Activated naive CD8-positive, alpha-beta T cell treated with anti-CD3 and anti-CD28 coated beads, Interleukin-2, amount 50 U/mL, for 24 hours (primary cell): ENCODE results near the gene CHRNA4.
"Not testable (repeated sequence)": the region's sequence is repeated elsewhere in the genome, so short reads cannot be mapped to it uniquely, and the experiment has no call there.

Experiments used
- ATAC-seq: fragments of 150-1000 bp; cut with Tn5 transposase; one replicate; pipeline ENCODE4 v1.10.0; 2021
- DNase-seq: peaks from one replicate; pipeline ENCODE4 v3.0.0; 2021
- H3K27ac Mint-ChIP-seq: one replicate; pipeline ENCODE4 v1.8.0; 2021; ENCODE audit warnings: mild to moderate bottlenecking, mixed read lengths
- H3K27me3 Mint-ChIP-seq: one replicate; pipeline ENCODE4 v1.8.0; 2021; ENCODE audit warnings: mixed read lengths
- H3K36me3 Mint-ChIP-seq: one replicate; pipeline ENCODE4 v1.8.0; 2021; ENCODE audit warnings: low read depth, mixed read lengths
- H3K4me1 Mint-ChIP-seq: one replicate; pipeline ENCODE4 v1.8.0; 2021; ENCODE audit warnings: mixed read lengths
- H3K4me3 Mint-ChIP-seq: one replicate; pipeline ENCODE4 v1.8.0; 2021; ENCODE audit warnings: mild to moderate bottlenecking, moderate library complexity, mixed read lengths
- H3K9me3 Mint-ChIP-seq: one replicate; pipeline ENCODE4 v1.8.0; 2021; ENCODE audit warnings: mixed read lengths

The CHRNA4 gene

DNA sequence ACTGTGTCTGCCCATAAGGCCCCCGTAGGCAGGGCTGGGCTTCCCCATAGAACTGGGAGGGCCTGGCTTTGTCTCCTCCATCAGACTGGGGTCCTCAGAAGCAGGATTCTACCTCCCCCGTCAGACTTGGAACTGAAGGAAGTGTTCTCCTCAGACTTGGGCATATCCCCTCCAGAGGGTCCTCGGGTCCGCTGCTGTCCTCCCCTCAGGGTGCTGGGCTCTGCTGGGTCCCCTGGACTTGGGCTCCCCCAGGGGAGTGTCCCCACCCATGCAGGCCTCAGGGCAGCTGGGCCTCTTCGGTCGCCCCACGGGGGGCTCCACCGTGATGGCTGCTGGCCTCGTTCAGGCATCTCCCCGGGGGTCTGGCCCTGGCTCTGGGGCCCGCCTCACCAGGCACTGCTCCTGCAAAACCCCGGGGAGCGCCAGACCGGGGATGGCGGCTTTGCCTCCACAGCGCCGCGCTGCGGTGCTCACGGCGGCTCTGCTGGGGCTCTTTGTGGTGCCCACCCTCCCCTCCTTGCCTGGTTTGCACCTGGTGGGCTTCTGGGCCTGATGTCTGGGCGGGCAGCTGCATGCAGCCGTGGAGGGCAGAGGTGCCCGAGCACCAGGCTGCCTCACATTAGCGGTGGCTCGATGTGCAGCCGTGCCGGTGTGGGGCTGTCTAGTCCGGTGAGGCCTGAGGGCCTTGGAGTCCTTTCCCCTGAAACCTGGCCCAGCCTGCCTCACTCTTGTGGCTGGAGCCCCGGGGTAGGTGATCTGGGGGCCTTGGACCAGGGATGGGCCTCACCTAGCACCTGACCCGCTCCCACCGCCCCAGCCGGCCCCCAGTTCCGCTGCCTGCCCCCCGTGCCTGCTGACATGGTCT lies 54.2 kb downstream of the CHRNA4 start:
- ATAC-seq, result no peak

DNA sequence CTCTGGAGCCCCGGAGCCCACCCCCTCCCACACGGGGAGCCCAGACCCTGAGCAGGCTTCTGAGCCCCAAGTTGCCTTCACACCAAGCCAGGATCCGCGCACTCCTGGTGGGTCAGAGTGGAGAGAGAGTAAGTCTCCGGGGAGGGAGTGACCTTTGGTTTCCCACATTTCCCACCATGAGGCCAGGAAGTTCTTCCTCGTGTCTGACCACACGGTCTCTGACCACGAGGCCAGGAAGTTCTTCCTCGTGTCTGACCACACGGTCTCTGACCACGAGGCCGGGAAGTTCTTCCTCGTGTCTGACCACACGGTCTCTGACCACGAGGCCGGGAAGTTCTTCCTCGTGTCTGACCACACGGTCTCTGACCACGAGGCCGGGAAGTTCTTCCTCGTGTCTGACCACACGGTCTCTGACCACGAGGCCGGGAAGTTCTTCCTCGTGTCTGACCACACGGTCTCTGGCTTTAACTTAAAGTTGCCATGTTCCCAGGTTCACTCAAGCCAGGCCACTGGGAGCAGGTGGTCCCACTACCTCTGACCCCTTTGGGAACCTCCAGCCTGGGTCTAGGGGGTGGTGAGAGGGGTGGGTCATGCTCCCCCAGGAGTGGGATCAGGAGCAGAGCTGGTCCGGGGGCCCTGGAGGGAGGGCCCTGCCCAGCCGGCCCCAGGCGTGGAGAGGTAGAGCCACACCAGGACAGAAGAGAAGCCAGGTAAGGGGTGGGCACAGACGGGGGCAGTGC lies 55.0 kb downstream of the CHRNA4 start:
- H3K36me3 Mint-ChIP-seq, H3K27ac Mint-ChIP-seq, ATAC-seq, H3K27me3 Mint-ChIP-seq, H3K4me1 Mint-ChIP-seq, H3K9me3 Mint-ChIP-seq, DNase-seq, H3K4me3 Mint-ChIP-seq: not testable (repeated sequence)

More for the DNA sequence above, 54.2 kb downstream of the CHRNA4 start:
- no peak for DNase-seq
- no peak overlapping the region for H3K4me3 Mint-ChIP-seq
- peaks cover 4% of the 10 kb centered on the region for H3K27me3 Mint-ChIP-seq
- H3K27ac Mint-ChIP-seq, result no peak overlapping the region
- peaks cover 1% of the 10 kb centered on the region for H3K9me3 Mint-ChIP-seq
- H3K36me3 Mint-ChIP-seq, result no peaks in the 10 kb centered on the region
- no peaks in the 10 kb centered on the region for H3K4me1 Mint-ChIP-seq

DNA sequence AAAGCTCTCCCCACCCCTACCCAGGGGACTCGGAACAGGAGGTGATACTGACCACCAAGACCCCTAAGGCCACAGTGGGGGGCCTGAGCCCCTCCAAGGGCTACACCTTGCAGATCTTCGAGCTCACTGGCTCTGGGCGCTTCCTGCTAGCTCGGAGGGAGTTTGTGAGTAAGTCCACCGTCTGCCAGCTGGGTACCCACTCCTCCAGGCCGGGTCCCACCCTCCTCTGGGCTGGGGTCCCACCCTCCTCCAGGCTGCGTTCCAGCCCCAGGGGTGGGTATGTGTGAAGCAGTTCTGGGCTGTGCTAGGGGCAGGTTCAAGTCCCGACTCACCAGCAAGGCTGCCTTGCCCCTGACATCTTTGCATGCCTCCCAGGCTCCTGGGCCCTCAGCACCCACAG lies 55.8 kb downstream of the CHRNA4 start:
- DNase-seq (no peak), ATAC-seq (no peak)
- Mint-ChIP-seq H3K36me3 (no peaks in the 10 kb centered on the region), H3K27ac (no peak overlapping the region), H3K9me3 (peaks cover 7% of the 10 kb centered on the region), H3K4me3 (no peak overlapping the region), H3K27me3 (peaks cover 10% of the 10 kb centered on the region), H3K4me1 (no peaks in the 10 kb centered on the region)

DNA sequence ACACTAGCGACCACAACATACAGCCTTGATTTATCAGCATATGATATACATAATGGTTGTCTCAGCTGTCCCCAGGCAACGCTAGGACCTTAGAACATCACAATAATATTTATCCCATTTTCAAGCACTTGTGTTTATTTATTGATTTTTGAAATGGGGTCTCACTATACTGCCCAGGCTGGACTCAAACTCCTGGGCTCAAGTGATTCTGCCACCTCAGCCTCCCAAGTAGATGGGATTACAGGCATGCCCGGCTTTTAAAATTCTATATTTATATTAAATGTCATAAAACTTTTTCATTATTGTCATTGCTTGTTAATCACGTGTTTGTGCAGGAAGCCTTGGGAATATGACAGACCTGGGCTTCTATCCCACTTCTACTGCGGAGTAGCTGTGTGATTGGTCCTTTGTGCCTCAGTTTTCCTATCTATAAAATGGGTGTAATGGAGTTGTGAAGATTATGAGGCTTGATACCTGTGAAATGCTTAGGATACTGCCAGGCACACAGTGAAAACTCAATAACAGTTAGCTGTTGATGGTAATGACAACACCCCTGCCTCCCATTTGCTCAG lies 58.0 kb downstream of the CHRNA4 start:
- H3K4me1 Mint-ChIP-seq, result no peaks in the 10 kb centered on the region
- no peak overlapping the region for H3K27ac Mint-ChIP-seq
- peaks cover 21% of the 10 kb centered on the region for H3K27me3 Mint-ChIP-seq
- ATAC-seq (no peak), DNase-seq (no peak)
- H3K9me3 Mint-ChIP-seq, result peaks cover 7% of the 10 kb centered on the region
- no peaks in the 10 kb centered on the region for H3K36me3 Mint-ChIP-seq
- no peak overlapping the region for H3K4me3 Mint-ChIP-seq

DNA sequence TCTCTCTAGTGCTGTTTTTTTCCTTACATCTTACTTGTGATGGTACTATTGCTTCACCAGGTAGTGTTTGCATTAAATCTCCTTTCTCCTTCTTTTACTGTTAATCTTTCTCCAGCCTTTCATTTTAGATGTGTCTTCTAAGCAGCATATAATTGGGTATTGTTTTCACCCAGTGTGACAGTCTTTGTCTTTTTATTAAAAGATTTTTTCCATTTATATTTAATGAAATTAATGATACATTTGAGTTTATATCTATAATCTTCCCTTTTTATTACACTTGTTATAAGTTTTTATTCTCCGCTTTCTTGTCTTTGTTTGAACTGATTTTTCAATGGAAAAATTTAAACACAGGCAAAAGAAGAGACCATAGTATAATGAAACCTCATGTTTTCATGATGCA lies 59.5 kb downstream of the CHRNA4 start:
- Mint-ChIP-seq H3K36me3 (no peaks in the 10 kb centered on the region), H3K4me3 (no peak overlapping the region), H3K9me3 (peaks cover 7% of the 10 kb centered on the region), H3K27ac (no peak overlapping the region), H3K27me3 (peaks cover 26% of the 10 kb centered on the region), H3K4me1 (no peaks in the 10 kb centered on the region)
- ATAC-seq, result no peak
- no peak for DNase-seq

DNA sequence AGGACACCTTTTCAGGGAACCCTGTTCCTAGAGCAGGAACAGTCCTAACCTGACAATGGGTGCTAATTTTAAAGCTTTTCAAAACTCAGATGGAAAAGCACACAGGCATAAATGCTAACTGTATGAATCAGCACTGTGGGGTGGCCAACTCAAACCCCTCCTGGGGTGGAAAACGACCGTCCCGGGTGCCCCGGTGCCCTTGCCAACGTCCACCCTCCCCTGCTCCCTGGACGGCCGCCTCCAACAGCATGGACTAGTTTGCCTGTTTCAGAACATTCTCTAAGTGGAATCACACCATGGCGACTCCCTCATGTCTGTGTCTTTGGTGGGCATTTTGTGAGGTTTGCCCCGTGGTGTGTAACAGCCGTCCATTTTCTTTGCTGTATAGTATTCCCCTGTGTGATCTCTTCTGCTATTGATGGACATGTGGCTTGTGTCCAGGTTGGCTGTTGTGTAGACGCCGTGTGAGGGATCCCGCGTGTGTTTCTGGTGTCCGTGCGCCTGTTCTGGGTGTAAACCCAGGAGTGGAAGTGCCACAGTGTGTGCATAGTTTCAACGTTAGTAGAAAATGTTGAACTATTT lies 62.3 kb downstream of the CHRNA4 start:
- Mint-ChIP-seq H3K36me3 (no peaks in the 10 kb centered on the region), H3K9me3 (peaks cover 7% of the 10 kb centered on the region), H3K27ac (no peak overlapping the region), H3K4me1 (peaks cover 2% of the 10 kb centered on the region), H3K4me3 (no peak overlapping the region), H3K27me3 (peaks cover 30% of the 10 kb centered on the region)
- DNase-seq, result no peak
- no peak for ATAC-seq

DNA sequence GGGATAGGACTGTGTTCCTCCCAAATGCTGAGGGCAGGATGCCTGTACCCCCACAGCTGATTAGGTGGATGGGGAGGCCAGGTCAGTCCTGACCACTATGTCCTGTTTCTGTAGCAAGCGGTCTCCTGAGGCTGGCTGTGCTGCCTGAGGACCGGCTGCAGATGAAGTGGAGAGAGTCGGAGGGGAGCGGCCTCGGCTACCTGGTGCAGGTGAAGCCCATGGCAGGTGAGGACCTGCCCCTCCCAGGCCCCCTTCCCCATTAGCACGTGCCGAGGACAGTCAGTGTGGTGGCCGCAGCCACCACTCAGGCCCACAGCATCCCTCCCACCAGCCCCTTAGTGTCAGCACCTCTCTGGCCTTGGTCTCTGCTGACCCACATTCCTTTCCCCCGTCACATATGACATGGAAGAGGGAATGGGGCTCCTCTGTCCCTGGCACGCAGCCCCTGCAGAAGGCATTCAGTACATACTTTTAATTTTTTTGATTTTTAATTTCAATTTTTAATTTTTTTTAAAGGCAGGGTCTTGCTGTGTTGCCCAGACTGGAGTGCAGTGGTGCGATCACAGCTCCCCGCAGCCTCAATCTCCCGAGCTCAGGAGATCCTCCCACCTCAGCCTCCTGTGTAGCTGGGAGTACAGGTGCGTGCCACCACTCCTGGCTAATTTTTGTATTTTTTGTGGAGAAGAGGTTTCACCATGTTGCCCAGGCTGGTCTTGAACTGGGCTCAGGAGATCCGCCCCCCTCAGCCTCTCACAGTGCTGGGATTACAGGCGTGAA lies 63.2 kb downstream of the CHRNA4 start:
- Mint-ChIP-seq H3K9me3 (peaks cover 7% of the 10 kb centered on the region), H3K36me3 (no peaks in the 10 kb centered on the region), H3K4me3 (no peak overlapping the region), H3K4me1 (peaks cover 2% of the 10 kb centered on the region), H3K27ac (no peak overlapping the region), H3K27me3 (peaks cover 30% of the 10 kb centered on the region)
- ATAC-seq, result no peak
- no peak for DNase-seq

DNA sequence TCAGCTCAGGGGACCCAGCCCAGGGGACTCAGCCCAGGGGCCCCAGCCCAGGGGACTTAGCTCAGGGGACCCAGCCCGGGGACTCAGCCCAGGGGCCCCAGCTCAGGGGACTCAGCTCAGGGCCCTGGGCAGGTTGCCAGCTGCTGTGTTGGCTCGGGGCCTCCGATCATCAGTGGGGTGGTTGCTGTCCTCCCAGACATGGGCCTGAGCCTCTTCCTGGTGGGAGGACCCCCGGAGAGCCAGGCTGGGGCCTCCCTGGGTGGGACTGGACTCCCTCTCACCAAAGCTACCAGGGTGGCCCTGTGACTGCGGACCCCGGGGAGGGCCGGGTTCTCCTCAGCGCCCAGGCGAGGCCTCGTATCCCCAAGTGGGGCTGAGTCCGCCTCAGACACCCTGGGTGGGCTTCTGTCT lies 63.8 kb downstream of the CHRNA4 start:
- DNase-seq, result no peak
- Mint-ChIP-seq H3K9me3 (peaks cover 7% of the 10 kb centered on the region), H3K4me1 (peaks cover 2% of the 10 kb centered on the region), H3K27me3 (peaks cover 30% of the 10 kb centered on the region), H3K36me3 (no peaks in the 10 kb centered on the region), H3K4me3 (no peak overlapping the region), H3K27ac (no peak overlapping the region)
- ATAC-seq, result no peak

DNA sequence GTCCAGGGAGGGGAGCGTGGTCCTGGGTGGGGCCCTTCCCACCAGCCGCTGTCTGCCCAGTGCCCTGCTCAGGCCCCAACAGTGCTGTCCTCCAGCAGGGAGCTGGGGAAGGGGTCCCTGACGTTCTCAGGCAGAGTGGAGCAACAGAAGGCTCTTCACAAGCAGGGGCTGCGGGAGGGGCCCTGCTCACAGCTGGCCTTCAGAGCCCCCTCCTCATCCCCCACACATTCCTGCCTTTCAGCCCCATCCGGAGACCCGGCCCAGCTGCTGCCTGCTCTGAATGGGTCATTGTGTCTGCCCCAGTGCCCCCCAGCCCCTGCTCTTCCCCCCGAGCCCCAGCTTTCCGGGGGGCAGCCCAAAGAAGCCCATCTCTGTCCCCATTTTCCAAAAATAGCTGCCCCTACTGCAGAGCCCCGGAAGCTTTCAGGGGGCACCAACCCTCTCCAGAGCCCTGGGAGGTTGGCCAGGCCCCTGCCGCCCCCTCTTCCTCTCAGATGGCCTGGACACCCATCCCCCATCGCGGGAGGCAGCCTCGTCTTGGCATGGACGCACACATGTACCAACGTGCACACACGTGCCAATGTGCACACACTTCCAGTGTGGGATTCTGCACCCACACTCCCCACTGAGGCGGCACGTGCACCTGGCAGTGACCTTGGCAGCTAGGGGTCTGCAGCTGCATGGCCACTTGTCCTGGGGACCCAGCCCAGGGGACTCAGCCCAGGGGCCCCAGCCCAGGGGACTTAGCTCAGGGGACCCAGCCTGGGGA lies 64.4 kb downstream of the CHRNA4 start:
- peaks cover 2% of the 10 kb centered on the region for H3K4me1 Mint-ChIP-seq
- peaks cover 30% of the 10 kb centered on the region for H3K27me3 Mint-ChIP-seq
- H3K4me3 Mint-ChIP-seq, result no peak overlapping the region
- DNase-seq, result no peak
- H3K36me3 Mint-ChIP-seq, result no peaks in the 10 kb centered on the region
- no peak overlapping the region for H3K27ac Mint-ChIP-seq
- H3K9me3 Mint-ChIP-seq, result peaks cover 4% of the 10 kb centered on the region
- ATAC-seq, result no peak

DNA sequence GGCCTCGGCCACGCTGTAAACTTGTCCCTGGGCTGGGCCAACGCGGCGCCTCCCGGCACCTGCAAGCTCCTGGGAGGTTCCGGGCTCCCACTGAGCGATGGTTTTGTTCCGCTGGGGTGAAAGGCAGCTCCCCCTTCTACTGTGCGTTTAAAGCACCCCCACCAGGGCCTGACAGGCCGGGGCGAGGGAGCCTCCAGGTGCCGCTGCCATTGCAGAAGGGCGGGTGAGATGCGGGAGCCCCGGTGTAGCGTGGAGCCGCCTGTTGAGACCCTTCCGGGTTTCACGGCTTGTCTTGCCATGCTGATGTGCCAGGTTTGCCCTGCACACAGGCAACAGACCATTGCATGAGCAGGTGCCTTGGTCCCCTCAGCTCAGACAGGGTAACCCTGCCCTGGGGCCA lies 65.3 kb downstream of the CHRNA4 start:
- DNase-seq (no peak), ATAC-seq (no peak)
- Mint-ChIP-seq H3K4me1 (peaks cover 2% of the 10 kb centered on the region), H3K4me3 (no peak overlapping the region), H3K27me3 (peaks cover 24% of the 10 kb centered on the region), H3K27ac (no peak overlapping the region), H3K36me3 (no peaks in the 10 kb centered on the region), H3K9me3 (no peaks in the 10 kb centered on the region)

DNA sequence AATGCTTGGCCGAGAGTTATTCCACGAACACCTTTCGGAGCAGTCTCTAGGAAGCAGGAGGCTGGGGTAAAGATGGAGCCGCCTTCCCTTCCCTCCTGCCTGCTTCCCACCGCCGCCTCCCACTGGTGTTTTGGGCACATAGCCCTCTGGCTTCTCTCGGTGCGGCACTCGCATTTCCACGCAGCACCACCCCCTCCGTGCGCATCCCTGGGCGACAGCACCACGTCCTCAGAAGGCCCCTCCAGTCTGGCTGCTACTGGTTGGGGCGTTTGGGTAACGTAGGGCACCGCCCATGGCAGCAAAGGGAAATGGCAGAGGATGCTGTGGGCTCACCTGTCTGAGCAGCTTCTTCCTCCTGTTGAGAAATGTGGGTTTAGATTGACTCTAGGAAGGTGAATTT lies 65.7 kb downstream of the CHRNA4 start:
- H3K9me3 Mint-ChIP-seq, result no peaks in the 10 kb centered on the region
- no peak for DNase-seq
- no peak for ATAC-seq
- H3K27ac Mint-ChIP-seq, result no peak overlapping the region
- peaks cover 24% of the 10 kb centered on the region for H3K27me3 Mint-ChIP-seq
- H3K4me3 Mint-ChIP-seq, result no peak overlapping the region
- H3K36me3 Mint-ChIP-seq, result no peaks in the 10 kb centered on the region
- H3K4me1 Mint-ChIP-seq, result peaks cover 2% of the 10 kb centered on the region

DNA sequence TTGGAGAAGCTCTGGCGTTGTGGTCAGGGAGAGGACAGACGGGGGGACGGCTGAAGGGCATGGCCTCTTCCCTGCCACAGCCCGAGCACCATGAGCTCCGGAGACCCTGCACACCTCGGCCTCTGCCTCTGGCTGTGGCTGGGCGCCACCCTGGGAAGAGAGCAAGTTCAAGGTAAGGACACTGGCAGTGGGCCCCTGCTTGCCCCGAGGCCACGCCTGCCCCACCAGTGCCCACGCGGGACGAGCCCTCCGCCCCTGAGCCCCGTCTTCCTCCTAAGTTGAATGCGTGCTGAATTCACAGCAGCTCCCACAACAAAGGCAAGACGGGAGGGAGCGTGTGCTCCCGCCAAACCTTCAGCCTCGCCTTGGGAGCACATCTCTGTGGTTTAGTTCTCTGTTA lies 66.1 kb downstream of the CHRNA4 start:
- Mint-ChIP-seq H3K4me3 (no peak overlapping the region), H3K4me1 (peaks cover 2% of the 10 kb centered on the region), H3K9me3 (no peaks in the 10 kb centered on the region), H3K36me3 (no peaks in the 10 kb centered on the region), H3K27ac (no peak overlapping the region), H3K27me3 (peaks cover 20% of the 10 kb centered on the region)
- DNase-seq (no peak), ATAC-seq (no peak)

DNA sequence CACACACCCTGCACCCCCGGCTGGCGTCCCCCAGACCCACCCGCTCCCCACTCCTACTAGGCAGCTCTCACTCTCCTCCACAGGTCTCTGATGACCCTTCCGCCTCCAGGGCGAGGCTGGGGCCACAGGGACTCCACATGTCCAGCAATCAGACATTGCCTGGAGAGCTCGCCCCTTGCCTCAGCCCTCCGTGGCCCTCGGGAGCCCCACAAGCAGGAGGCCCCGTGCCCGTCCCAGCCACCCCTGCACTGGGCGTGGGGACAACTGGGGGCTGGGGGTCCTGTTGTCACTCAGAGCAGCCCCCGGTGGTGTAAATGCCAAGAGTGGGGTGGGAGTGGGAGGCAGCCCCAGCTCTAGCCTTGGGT lies 66.6 kb downstream of the CHRNA4 start:
- H3K4me1 Mint-ChIP-seq, result peaks cover 2% of the 10 kb centered on the region
- H3K36me3 Mint-ChIP-seq, result no peaks in the 10 kb centered on the region
- no peak for ATAC-seq
- peaks cover 20% of the 10 kb centered on the region for H3K27me3 Mint-ChIP-seq
- DNase-seq, result no peak
- H3K9me3 Mint-ChIP-seq, result no peaks in the 10 kb centered on the region
- H3K27ac Mint-ChIP-seq, result no peak overlapping the region
- no peak overlapping the region for H3K4me3 Mint-ChIP-seq
